Left forelimb (tissue), 1 donor: ENCODE measurements around the gene EBF3.

Source experiments
- DNase-seq: peaks from one replicate; pipeline ENCODE4 v3.0.0-alpha.2; 2018; ENCODE audit warnings: low spot score

Gene EBF3

GRCh38 chr10:129958629-129959543, 5.2 kb downstream of the EBF3 start:
- DNase-seq = peak; percentile 72

DNA sequence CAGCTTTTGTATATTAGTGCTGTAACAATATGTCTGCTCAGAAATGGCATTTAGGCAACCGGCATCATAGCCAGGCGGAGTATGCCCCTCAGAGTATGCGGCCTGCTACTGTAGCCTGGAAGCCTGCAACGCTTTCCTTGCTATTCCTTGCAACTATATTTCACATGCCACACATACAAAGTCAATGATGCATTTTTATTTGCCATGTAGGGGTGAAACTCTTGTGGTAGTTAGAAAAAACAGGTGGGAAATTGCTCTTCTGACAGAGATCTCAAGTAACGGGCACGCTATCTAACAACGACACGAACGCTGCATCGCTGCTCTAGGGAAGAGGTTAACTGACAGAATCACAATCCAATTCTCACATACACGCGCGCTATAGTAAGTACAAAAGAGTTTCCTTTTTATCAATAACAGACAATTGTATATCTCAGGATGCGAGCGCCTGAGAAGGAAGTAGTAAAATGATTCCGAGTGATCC, 5.9 kb downstream of the EBF3 start:
- peak; percentile 63 for DNase-seq

DNA sequence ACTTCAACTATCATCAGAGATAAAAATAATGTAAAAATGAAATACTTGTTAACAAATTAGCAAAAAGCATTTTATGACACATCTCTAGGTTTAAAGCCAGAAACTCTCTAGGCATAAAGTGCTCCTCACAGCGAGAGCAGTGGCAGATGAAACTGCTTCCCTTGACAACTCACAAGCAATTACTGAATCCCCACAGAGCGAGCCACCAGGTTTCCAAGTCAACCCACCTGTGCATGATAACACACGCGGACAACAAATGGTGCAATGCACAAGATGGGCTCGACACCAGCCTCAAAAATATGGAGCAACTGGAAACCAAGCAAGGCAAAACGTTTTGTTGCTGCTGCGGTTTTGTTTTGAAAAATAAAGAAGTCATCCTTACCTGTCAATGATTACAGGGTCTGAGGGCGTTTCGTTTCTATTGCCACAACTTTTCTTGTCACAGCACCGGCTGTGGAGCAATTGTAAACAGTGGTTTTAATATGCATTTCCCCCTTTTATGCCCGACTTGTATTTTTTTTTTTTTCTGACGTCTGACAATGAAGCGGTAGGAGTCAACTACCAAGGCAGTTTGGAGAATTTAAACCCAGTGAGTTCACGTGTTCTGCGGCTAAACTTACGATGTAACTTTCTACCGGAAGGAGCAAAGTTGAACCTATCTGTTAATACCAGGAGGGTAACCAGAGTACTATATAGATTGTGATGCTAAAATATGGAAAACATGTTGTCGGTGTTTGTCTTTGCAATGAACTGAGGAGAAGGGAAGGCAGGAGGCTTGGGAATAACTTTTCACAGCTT, 7.0 kb downstream of the EBF3 start:
- DNase-seq = no peak

DNA sequence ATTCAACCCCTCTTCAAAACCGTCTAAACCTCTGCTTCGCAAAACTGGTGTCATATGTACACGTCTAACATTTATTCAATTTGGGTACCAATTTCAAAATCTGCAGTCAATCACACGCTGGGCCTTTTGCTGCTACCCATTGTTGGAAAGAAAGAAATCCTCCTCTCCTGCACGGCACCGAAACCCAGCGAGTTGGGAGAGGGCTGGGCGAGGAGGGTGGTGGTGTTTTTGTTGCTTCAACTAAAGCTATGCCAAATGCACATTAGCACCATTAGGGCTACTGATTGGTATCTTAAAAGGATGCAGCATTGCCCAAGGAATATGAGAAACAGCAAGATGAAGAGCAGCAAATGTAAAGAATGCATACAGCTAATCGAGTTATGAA, 7.8 kb downstream of the EBF3 start:
- DNase-seq = no peak

DNA sequence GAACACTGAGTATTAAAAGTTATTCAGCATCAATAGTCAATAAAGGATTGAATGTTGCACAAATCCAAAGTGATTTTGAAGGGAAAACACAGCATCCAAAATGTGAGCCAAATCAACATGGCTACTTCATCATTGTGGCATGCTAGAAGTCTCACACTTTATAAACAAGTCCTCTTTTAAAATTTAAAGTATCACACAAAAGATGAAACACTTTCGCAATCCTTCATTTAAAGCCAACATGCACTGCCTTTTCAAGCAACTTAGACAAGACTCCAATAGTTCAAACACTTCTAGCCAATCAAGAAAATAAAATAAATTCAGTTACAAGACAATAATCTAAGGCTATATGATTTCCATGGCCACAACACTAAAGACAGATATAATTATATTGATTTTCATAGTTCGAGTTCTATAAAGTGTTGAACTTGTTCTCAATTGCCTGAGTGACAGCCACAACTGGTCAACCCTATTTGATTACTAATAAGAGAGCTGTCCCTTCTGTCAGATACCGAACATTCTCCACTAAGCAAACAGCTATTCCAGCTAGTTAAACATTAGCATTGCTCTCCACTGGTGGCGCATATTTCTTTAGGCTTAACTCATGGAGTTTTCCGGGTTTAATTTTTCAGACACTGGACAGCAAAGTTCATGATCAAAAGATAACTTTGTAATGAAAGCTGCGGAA, 8.3 kb downstream of the EBF3 start:
- no peak for DNase-seq

GRCh38 chr10:129954492-129955315, 9.4 kb downstream of the EBF3 start:
- no peak for DNase-seq

DNA sequence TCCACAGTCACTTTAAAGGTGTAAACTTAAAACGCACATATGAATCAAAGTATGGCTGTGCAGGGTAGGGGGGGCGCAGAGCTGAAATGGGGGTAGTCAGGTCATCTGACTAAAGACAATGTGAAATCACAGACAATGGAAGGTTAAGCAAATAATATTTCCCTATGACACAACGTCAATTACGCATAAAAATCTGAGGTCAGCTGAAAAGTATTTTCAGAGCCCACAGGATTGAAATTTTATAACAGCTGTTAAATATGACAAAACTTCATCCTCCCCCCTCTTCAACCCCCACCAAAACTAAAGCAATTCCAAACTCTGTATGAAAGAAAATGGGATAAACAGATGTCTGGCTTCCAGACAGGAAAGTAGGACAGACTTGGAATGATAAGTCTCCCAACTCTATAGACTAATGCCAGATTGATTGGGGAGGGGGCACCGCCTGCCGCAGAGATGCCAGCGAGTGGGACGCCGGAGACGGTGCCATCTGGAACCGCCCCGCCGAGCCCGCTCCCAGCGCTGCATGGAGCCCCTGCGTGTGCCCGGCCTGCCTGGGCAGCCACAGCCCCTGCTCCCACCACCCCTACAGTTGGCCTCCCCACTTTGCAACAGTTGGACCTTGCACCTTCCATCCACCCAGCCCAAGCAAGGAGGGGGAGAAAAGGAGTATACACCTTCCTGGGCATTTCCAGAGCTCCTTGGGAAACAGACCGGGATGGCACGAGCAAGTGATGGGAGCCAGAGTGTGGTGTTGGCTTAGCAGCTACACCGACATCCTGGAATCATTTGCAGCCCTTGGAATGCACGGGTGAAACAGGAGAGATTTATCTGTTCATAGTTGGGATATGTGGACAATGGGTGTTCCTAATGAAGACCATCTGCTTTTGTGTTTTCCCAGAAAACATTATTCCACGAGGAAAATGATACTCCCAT, 10.7 kb downstream of the EBF3 start:
- DNase-seq = peak; percentile 83

DNA sequence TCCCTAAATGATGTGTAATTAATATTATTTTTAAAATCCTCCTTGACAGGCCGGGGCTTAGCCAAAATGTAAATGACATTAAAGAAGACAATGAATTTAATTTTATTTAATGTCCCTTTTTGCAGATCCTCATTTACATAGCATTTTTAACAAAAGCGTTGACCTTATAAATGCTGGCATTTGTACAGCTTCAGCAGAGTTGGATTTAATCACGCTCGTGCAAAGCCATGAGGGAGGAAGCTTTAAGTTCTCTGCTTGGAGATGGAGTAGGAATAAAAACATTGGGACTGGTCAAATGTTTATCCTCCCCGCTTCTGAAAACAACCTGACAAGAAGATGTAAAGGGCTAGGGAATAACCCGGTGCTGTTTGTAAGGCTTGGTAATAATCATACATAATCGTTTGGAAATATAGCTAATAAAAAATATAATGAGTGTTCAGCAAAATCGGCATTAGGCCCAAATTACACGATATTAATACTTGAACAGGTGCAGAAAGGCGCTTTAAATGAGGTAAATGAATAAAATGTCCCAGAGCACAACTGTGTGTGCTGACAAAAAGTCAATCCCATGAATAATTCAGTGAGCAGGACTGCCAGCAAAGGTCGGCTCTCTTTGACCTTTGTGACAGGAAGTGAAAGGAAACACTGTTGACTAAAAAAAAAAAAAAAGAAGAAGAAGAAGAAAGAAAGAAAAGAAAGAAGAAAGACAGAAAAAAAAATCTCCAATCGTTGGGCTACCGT, 11.5 kb downstream of the EBF3 start:
- no peak for DNase-seq

DNA sequence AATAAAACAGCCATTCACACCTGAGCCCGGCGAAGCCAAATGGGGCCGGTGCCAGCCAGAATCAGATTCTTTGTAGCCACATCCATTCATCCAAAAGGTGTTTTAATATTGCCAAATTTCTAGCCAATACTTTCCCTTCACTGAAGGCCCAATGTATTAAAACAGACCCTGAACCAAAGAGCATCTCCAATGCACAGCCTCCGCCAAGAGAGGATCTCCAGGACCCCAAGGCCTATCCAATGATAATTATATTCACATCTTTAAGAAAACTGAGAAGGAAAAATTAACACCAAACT, 12.2 kb downstream of the EBF3 start:
- DNase-seq = no peak

DNA sequence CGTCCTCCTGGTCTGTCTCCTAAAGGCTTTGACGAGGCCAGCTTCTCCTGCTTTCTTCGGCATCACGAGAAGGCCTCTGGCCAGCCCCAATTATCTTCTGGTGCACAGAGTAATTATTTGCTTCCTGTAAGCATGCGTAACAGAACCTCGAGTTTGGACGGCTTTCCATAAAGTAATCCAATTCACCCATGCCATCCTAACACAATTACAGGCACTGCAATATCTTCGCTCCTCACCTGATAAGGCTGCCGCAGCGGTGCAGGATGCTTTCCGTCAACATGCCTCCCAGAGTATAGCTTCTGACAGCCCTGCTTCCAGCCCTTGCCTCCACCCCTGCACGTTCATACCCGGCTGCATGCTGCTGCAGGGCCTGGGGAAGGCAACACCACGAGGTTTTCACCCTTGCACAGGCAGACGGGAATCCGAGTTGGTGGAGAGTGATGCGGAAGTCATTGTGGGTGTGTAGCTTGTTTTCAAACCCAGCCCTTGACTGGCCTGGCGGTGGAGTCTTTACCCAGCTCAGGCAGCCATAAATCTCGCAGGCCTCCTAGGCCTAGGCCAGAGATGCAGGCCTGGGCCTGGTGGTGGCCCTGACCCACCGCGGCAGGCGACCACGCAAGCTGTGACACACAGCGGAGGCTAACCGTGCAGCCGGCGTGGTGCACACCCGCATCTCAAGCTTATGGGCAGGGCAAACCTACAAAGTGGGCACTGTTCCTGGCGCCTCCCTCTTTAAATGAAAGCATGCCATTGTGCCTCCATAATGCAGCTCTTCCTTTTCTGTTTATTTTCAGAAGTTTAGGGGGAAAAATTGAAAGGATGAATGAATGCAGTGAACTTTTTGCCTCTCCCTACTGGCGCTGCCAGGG, 12.7 kb downstream of the EBF3 start:
- DNase-seq = no peak

DNA sequence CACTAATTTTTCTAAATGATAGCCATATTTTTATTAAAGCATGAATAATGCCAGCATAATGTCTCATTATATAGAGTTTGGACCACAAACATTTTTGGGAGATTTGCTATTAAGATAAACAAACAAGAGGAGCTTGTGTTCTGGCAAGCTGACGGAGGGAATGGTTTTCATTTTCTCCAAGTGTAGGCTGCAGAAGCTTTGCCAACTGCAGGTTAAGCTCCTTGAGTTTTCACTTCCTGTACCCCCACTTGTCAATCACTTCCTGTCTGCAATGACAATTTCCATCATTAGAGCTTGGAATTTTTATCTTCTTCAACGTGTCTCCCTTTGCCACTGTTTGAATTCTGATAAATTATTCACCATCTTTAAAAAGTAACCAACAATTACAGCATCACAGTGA, 13.4 kb downstream of the EBF3 start:
- DNase-seq = no peak

GRCh38 chr10:129949891-129950291, 14.2 kb downstream of the EBF3 start:
- peak; percentile 88 for DNase-seq

DNA sequence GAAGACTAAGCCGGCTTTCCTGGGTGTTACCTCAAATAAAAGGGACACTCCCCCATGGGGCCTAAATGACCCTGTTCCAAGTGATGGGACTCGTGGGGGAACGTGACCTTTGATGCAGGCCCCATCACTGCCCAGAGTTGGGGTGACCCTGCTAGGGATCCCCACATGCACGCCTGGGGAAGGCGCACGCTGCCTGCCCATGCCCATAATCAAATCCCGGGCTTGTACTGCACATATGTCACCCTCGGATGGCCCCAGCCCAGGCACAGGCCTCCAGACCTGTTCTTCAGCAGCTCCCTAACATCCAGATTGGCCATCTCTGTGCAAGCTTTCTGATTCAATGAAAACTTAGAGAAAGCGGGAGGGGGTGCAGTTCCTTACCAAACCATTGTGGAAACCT, 14.7 kb downstream of the EBF3 start:
- no peak for DNase-seq

DNA sequence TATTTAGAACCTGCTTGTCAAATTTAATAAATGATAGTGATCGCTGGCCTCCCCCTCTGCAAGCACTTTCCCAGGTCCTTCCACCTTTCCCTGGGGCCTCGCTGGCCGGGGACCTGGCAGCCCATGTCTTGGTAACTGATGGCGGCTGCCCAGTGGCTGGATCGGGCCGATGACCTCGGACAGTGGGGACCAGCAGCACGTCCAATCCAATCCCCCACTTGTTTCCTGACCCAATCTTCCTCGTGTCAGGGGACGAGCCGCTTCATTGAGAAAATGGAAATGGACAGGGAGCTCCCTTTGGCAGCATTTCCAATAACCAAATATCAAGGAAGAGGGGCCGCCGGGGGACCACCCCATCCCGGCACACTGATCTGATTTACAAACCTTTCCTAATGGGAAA, 17.2 kb downstream of the EBF3 start:
- DNase-seq = peak; percentile 65

- no peak for DNase-seq
These were observed 17.9 kb downstream of the EBF3 start for GRCh38 chr10:129945941-129946760.

DNA sequence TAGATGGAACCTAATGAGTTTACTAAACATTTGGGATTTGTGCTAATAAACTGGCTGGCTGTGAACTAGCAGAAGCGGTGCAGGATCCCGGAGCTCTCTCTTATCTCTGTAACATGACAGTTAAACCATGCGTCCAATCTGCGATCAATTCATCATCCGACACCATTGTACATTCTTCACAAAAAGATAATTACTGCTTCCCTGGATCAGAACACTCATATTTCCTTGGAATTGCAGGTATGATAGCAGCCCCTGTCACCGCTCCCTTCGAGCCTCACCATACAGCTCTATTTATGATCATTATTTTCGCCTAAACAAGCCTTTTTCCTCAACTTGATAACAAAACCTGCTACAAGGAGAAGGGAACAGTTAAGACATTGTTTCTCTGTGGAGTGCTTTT, 18.5 kb downstream of the EBF3 start:
- no peak for DNase-seq

DNA sequence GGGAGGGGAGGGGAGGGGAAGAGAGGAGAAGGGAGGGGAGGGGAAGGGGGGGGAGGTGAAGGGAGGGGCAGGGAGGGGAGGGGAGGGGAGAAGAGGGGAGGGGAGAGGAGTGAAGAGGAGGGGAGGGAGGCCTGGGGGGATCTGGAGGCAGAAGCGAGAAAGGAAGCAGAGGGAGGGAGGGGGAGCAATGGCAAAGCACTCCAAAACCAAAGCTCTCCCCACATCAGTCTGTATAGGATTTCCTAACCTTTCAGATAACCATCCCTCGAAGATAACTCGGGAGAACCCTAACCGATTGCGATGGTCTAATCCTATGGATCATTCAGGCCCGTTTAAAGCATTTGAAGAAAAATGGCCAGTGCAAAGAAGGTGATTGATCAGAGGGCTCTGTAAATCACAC, 19.0 kb downstream of the EBF3 start:
- DNase-seq = no peak

- no peak for DNase-seq
These were observed 19.6 kb downstream of the EBF3 start for GRCh38 chr10:129944456-129944855.
